ENCODE measurements around the gene UGT1A3.

UGT1A3 gene

GRCh38 chr2:233760043-233760442, 31.2 kb downstream of the UGT1A3 start, which contains the start of gene UGT1A1:
UGT1A1 (plus strand) TSS chr2:233760270; CDS start chr2:233760288, 18 bp downstream.
- no peak for DNase-seq

GRCh38 chr2:233761040-233761769, 32.4 kb downstream of the UGT1A3 start:
- DNase-seq = no peak

DNA sequence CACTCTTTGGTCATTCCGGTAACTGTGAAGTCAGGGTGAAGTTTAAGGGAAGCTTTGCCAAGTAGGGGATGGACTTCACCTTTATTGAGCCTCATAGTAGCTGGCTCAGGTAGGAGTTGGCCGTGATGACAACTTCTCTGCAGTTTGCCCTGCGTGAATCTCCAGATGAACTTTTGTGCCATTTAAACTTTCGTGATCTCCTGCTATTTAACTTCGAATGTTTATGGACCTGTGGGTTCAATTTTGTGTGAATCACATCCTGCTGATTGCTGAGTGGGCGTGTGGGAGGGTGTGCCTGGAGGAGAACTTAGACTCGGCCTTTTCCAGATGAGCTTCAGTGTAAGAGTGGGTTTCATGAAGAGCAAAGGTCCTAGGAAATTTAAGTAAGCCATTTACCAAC, 35.4 kb downstream of the UGT1A3 start:
- no peak for DNase-seq

DNA sequence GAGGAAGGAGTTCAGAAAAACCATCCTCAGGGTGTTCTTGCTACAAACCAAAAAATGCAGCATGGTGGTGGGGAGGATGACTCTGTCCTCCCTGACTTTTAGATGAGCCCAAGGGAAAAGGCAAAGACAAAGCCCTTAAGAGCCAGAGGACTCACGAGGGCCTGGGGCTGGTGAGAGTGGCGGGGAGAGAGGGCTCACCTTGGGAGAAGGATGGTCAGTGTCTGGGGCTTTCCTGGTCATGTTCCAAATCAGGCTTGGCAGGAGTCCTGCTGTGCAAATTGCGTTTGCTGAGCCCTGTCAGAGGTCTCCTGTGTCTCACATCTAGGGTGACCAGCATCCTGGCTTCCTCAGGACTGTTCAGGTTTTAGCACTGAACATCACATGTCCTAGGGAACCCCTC, 35.9 kb downstream of the UGT1A3 start:
- no peak for DNase-seq

DNA sequence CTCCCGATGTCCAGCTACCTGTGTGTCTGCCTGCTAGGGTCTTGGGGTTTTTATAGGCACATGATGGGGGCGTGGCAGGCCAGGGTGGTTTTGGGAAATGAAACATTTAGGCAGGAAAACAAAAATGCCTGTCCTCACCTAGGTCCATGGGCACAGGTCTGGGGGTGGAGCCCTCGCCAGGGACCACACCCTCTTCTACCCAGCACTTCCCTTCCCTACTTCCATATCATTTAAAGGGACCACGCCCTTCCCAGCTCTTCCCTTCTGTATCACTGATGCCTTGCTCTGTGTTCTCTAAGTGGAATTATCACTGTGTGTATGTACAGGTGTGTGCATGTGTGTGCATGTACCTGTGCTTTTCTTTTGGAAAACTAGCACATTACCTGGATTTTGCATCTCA, 37.6 kb downstream of the UGT1A3 start:
- DNase-seq = no peak

- DNase-seq = no peak
These were observed 39.2 kb downstream of the UGT1A3 start for GRCh38 chr2:233768076-233768475.

GRCh38 chr2:233769260-233769659, 40.4 kb downstream of the UGT1A3 start:
- no peak for DNase-seq

- DNase-seq = no peak
These were observed 43.3 kb downstream of the UGT1A3 start for GRCh38 chr2:233772153-233772552.

DNA sequence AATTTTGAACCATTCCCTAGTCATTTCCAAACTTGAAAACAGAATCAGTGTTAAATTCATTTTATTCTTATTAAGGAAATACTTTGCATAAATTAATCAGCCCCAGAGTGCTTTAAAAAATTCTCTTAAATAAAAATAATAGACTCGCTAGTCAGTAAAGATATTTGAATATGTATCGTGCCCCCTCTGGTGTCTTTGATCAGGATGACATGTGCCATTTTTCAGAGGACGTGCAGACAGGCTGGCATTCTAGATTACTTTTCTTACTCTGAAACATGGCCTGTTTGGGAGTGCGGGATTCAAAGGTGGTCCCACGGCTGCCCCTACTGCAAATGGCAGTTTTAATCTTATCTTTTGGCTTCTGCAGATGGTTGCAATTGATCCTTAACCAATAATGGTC, 43.7 kb downstream of the UGT1A3 start:
- no peak for DNase-seq

- no peak for DNase-seq
These were observed 45.0 kb downstream of the UGT1A3 start for GRCh38 chr2:233773854-233774253.

DNA sequence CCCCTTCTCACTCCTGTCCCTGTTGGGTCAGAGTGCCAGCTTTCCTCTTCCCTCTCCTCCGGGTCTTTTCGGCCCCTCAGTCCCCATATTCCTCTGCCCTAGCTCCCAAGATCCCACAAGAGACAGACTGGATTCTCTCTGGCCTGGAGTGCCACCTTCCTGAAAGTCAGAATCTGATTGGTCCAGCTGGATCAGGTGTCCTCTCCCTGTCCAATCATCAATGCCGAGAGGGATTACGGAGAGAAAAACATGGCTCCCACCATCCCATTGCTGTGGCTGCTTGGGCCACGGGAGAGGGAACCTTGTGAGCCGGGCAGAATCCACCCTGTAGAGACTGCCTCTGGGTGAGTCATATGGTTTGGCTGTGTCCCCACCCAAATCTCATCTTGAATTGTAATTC, 46.6 kb downstream of the UGT1A3 start:
- DNase-seq = no peak

GRCh38 chr2:233778030-233778429, 49.2 kb downstream of the UGT1A3 start, which contains the start of gene MROH2A:
MROH2A (plus strand) TSS chr2:233778330; CDS start chr2:233779359, 1,029 bp downstream.
- no peak for DNase-seq

GRCh38 chr2:233779722-233780121, 50.9 kb downstream of the UGT1A3 start:
- no peak for DNase-seq

DNA sequence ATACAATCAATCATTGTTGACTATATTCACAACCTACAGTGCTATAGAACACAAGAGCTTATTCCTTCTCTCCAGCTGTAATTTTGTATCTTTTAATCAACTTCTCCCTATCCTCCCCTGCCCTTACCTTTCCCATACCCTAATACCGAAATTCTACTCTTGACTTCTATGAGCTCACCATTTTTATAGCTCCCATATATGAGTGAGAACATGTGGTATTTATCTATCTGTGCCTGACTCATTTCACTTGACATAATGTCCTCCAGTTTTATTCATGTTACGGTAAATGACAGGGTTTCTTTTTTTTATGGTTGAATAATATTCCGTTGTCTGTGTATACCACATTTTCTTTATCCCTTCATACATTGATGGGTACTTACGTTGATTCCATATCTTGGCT, 51.9 kb downstream of the UGT1A3 start:
- no peak for DNase-seq

GRCh38 chr2:233789554-233789953, 60.7 kb downstream of the UGT1A3 start:
- DNase-seq = no peak

DNA sequence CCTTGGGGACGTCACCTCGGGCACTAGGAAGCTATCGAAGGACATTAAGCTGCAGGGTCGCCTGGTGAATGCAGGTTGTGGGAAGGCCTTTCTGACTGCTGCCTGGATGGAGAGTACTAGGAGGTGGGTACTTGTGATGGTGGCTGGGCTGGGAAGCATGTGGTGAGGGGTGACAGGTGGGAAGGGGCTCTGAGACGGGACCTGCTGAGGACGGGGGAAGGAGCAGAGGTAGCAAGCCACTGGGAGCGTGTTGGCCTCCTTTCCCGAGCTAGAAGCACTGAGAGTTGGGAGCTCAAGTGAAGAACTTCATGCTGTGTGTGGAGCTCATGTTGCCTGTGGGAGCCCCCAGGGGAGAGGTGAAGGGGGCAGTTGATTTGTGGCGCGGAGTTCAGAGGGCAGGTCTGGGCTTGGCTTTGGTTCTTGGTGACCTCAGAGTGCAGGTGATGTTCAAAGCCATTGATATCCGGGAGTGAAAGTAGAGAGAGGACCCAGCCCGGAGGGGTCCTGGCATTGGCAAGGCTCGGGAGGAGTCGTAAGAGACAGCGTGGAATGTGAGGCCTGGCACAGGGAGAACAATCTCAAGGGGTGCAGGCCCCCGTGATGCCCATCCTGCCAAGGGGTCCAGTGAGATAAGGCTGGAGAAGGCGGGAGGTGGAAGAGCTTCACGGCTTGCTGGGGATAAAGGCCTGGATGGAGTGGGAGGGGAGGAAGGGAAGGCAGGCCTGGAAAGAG, 62.5 kb downstream of the UGT1A3 start:
- no peak for DNase-seq

DNA sequence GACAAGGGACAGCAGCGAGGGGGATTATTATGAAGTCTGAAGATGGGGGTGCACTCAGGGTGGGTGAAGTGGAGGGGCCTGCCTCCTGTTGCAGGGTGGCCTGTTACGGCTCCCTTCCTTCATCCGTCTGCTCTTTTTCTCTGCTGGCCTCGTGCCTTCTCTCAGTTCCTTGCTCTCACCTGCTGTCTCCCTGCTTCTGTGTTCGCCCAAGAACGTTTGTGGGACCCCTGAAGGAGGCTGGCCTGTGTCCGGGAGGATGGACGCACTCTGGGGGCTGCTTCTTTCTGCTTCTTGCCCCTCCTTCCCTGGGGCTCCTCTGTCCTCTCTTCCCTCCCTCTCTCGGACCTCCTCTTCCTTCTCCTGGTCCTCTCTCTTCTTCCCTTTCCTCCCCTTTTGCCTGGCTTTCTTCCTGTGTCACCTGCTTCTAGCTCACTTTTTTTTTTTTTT, 63.1 kb downstream of the UGT1A3 start:
- no peak for DNase-seq

DNA sequence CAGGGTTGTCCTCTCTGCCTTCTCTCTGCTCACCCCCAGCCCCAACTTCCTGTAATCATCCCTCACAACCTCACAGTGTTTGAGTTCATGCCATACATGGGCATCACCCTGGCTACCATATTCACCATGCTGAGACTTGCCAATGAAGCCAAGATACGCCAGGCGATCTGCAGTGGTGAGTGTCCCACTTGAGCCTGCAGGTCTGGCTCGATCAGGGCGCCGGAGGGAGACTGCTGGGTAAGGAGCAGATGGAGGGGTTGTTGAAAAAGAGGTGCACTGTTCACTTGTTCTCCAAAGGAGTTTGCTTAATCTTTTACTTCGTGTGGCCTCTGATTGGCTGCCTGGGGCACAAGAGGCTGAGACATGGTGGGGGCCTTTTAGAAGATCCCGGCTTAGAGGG, 63.9 kb downstream of the UGT1A3 start:
- DNase-seq = no peak

GRCh38 chr2:233793465-233794127, 64.8 kb downstream of the UGT1A3 start:
- DNase-seq = no peak

DNA sequence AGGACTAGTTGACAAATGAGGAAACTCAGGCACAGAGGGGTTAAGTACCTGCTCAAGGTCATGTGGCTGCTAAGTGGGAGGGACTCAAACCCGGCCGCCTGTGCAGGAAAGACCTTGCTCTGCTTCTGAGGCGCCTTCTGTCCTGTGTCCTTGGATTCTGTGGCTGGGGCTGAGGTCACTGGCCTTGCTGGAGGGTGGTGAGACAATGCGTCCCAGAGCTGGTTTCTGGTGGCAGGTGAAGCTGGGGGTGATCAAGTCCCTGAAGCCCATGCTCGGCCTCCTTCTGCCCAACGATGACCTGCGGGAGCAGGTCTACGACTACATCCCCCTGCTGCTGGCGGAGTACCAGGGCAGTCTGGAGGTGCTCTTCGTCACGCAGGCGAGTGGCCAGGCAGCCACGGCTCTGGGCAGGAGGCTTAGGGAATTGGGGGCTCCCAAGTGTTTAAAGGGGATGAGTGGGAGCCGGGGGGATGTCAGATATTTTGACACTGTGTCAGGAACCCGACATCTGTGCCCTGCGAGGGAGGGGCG, 65.4 kb downstream of the UGT1A3 start:
- no peak for DNase-seq

DNA sequence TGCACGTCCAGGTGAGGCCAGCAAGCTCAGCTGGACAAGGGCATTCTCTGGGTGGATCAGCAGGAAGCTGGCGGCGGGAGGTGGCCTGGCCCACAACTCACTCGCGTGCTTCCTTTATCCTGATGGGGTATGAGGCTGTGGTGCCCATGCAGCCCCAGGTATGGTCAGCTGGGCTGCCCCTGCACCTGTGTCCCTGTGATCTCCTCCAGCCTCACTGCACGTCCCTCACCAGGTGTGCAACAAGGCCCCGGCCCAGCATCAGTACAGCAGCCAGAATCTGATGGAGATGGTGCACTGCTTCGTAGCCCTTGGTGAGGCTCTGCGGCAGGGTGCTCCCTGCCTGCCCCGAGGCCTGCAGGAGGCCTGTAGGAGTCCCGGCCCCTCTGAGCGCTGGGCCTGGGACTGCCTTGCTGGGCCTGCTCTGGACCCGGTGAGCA, 66.9 kb downstream of the UGT1A3 start:
- DNase-seq = no peak

- no peak for DNase-seq
These were observed 67.4 kb downstream of the UGT1A3 start for GRCh38 chr2:233796254-233796653.

- no peak for DNase-seq
These were observed 69.7 kb downstream of the UGT1A3 start for GRCh38 chr2:233798335-233799086.
